PC-3 (cell line): ENCODE data around the gene NARS2. TPM values are rescaled to one million over a fixed set of nuclear protein-coding genes. Genes with fewer than 3 reads are reported as not detected.

ENCODE experiments used
- ATAC-seq: fragments of 200-7000 bp; cut with Tn5 transposase; 2 replicates; pipeline ENCODE4 v1.9.1; 2020; ENCODE audit warnings: mild to moderate bottlenecking, moderate library complexity
- BruUV-seq: library from RNA; stranded (reverse); fragments of 400-500 nt; replicated peaks from 2 replicates; lab custom pipeline; 2021; lab: Mats Ljungman, UMichigan
- CTCF ChIA-PET: fragments of 300-600 bp; sonication (Branson Sonifier 250); formaldehyde crosslinking; loops from one replicate; lab custom pipeline; 2022; ENCODE audit warnings: antibody characterized with exemption; lab: Charles Lee
- POLR2A ChIA-PET: fragments of 300-600 bp; sonication (Branson Sonifier 250); formaldehyde crosslinking; loops from one replicate; lab custom pipeline; 2022; ENCODE audit warnings: antibody characterized with exemption; ENCODE audit not compliant: unreplicated experiment; lab: Charles Lee
- DNase-seq: peaks from one replicate; pipeline ENCODE4 v3.0.0-alpha.2; 2015
- H2AFZ ChIP-seq: fragments of 300-600 bp; sonication (generic); 2 replicates; pipeline ENCODE4 v1.6.0; 2016; ENCODE audit warnings: antibody characterized with exemption, low read length
- H3F3A ChIP-seq: fragments of 300-600 bp; sonication (generic); one replicate; pipeline ENCODE4 v1.6.0; 2017; ENCODE audit warnings: antibody characterized with exemption, low read length, control low read depth, mild to moderate bottlenecking; ENCODE audit not compliant: unreplicated experiment
- H3K27ac ChIP-seq: fragments of 300-600 bp; sonication (generic); 2 replicates; pipeline ENCODE4 v1.5.1; 2016; ENCODE audit warnings: mild to moderate bottlenecking, low read length
- H3K27me3 ChIP-seq: fragments of 300-600 bp; sonication (generic); 2 replicates; pipeline ENCODE4 v1.6.1; 2016; ENCODE audit warnings: low read length, mixed read lengths
- H3K36me3 ChIP-seq: fragments of 300-600 bp; sonication (generic); 2 replicates; pipeline ENCODE4 v1.6.1; 2016; ENCODE audit warnings: low read depth, mixed run types, low read length, mixed read lengths
- H3K4me1 ChIP-seq: fragments of 300-600 bp; sonication (generic); 2 replicates; pipeline ENCODE4 v1.5.1; 2016; ENCODE audit warnings: low read length; ENCODE audit not compliant: insufficient read depth
- H3K4me2 ChIP-seq: fragments of 300-600 bp; sonication (generic); 2 replicates; pipeline ENCODE4 v1.6.0; 2016; ENCODE audit warnings: low read length
- H3K4me3 ChIP-seq: fragments of 300-600 bp; sonication (generic); 2 replicates; pipeline ENCODE4 v1.5.1; 2016; ENCODE audit warnings: mild to moderate bottlenecking, low read length, mixed read lengths
- H3K79me2 ChIP-seq: fragments of 300-600 bp; sonication (generic); 2 replicates; pipeline ENCODE4 v1.6.1; 2017; ENCODE audit warnings: low read length, mixed read lengths
- H3K9ac ChIP-seq: fragments of 300-600 bp; sonication (generic); 2 replicates; pipeline ENCODE4 v1.6.0; 2016; ENCODE audit warnings: mild to moderate bottlenecking, low read length
- H3K9me2 ChIP-seq: fragments of 300-600 bp; sonication (generic); replicated peaks from 2 replicates; pipeline ENCODE4 v1.6.1; 2016; ENCODE audit warnings: mixed run types, low read length, mixed read lengths
- H3K9me3 ChIP-seq: fragments of 300-600 bp; sonication (generic); 2 replicates; pipeline ENCODE4 v1.6.1; 2016; ENCODE audit warnings: low read length, mixed read lengths
- H4K20me1 ChIP-seq: fragments of 300-600 bp; sonication (generic); 2 replicates; pipeline ENCODE4 v1.6.1; 2016; ENCODE audit warnings: low read length, mixed read lengths
- CTCF ChIP-seq: fragments of 300-600 bp; sonication (generic); conservative IDR thresholded peaks from 2 replicates; pipeline ENCODE4 v1.5.1; 2017; ENCODE audit warnings: antibody characterized with exemption, low read depth, mild to moderate bottlenecking, low read length
- EZH2 ChIP-seq: fragments of 300-600 bp; sonication (generic); IDR thresholded peaks from one replicate; pipeline ENCODE4 v1.6.1; 2017; ENCODE audit warnings: antibody characterized with exemption, mild to moderate bottlenecking, low read length; ENCODE audit not compliant: unreplicated experiment
- EZH2phosphoT487 ChIP-seq: fragments of 300-600 bp; sonication (generic); IDR thresholded peaks from 2 replicates; pipeline ENCODE4 v1.6.1; 2018; ENCODE audit warnings: mild to moderate bottlenecking, antibody characterized with exemption, low read length, borderline replicate concordance
- intact Hi-C: fragments of 100-400 bp; cut with micrococcal nuclease; formaldehyde crosslinking; loops from 2 replicates; pipeline ENCODE4 v1.9.0; 2023
- total RNA-seq: library from RNA; depleted of rRNA; stranded (reverse); fragments of >200 nt; gene quantifications from 2 replicates; pipeline ENCODE4 v1.2.3, GENCODE V29; 2014

The NARS2 gene
- total RNA-seq, 1 experiment from 2014 or later = 33.5 TPM

GRCh38 chr11:78532991-78533390 lies 41.7 kb downstream of the NARS2 start:
- TF ChIP-seq EZH2phosphoT487 = no peak
- TF ChIP-seq EZH2 = no peak
- TF ChIP-seq CTCF = no peak
- ChIA-PET POLR2A (no interaction called here), CTCF (no interaction called here)
- Histone ChIP-seq H3K4me2 (no peak overlapping the region), H3K27me3 (no peaks in the 10 kb centered on the region), H3K9me2 (no peaks in the 10 kb centered on the region), H3F3A (no peaks in the 10 kb centered on the region), H2AFZ (no peak overlapping the region), H3K4me1 (no peaks in the 10 kb centered on the region), H3K79me2 (no peaks in the 10 kb centered on the region), H3K27ac (no peak overlapping the region), H3K9me3 (no peaks in the 10 kb centered on the region), H3K4me3 (no peak overlapping the region), H3K9ac (no peak overlapping the region), H4K20me1 (no peaks in the 10 kb centered on the region), H3K36me3 (peaks cover 16% of the 10 kb centered on the region)
- DNase-seq (no peak), ATAC-seq (no peak)
- no TSS peak for BruUV-seq
- intact Hi-C loops = no loop called here

DNA sequence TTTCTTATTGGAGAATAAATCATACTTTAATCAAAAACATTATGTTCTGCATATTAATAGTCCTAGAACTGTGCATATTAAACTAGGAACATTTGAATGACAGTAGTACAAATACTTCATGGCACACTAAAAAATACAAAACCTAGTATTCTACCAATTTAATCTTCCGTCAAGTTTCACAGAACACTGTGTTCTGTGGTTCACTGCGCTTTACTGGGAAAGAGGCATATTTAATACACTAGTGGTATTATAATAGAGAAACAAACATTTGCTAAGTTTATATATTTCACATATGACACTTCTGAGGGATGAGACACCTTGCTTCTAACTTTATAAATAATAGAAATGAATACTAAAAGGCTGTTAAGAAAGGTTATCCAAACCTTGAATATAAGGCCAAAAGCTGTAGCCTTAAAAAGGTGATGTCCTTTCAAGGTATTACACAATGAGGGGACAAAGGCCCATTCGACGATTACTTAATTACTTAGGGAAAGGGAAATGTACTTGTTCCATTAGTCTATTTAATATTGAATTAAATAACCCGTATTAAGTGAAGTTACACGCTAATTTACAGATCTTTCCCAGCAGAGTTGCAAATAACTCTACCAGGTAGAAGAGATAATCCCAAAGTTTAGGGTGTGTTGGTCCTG lies 48.0 kb downstream of the NARS2 start:
- Histone ChIP-seq H3F3A (no peaks in the 10 kb centered on the region), H3K4me1 (no peaks in the 10 kb centered on the region), H3K4me2 (no peak overlapping the region), H3K9ac (no peak overlapping the region), H3K79me2 (no peaks in the 10 kb centered on the region), H3K9me3 (no peaks in the 10 kb centered on the region), H2AFZ (no peak overlapping the region), H3K36me3 (0 out of 2 replicates have a peak, but pooled peaks cover 5% of the 10 kb centered on the region), H4K20me1 (no peaks in the 10 kb centered on the region), H3K27me3 (no peaks in the 10 kb centered on the region), H3K27ac (no peak overlapping the region), H3K9me2 (no peaks in the 10 kb centered on the region), H3K4me3 (no peak overlapping the region)
- BruUV-seq = TSS peak; percentile 8
- ChIA-PET POLR2A (no interaction called here), CTCF (interaction anchor here (0.7 kb wide), 1 partner anchor 38 kb away, joined by 3 read pairs; no protein-coding TSS in a partner anchor)
- ATAC-seq (no peak), DNase-seq (no peak)
- intact Hi-C loops = no loop called here
- TF ChIP-seq EZH2 (no peak), CTCF (no peak), EZH2phosphoT487 (no peak)

GRCh38 chr11:78525720-78526119 lies 48.9 kb downstream of the NARS2 start:
- no TSS peak for BruUV-seq
- intact Hi-C loops = no loop called here
- H3K9me3 ChIP-seq = no peaks in the 10 kb centered on the region

More at GRCh38 chr11:78525720-78526119, 48.9 kb downstream of the NARS2 start:
- Histone ChIP-seq H3K27ac (no peak overlapping the region), H3K27me3 (no peaks in the 10 kb centered on the region), H3F3A (no peaks in the 10 kb centered on the region), H3K79me2 (no peaks in the 10 kb centered on the region), H3K9ac (no peak overlapping the region), H3K9me2 (no peaks in the 10 kb centered on the region), H3K4me1 (no peaks in the 10 kb centered on the region), H3K36me3 (0 out of 2 replicates have a peak, but pooled peaks cover 5% of the 10 kb centered on the region), H2AFZ (no peak overlapping the region), H3K4me2 (no peak overlapping the region), H3K4me3 (no peak overlapping the region), H4K20me1 (no peaks in the 10 kb centered on the region)
- ATAC-seq (no peak), DNase-seq (no peak)
- POLR2A ChIA-PET = no interaction called here
- TF ChIP-seq EZH2 (no peak), EZH2phosphoT487 (no peak), CTCF (no peak)
- CTCF ChIA-PET = interaction anchor here (0.7 kb wide), 1 partner anchor 39 kb away, joined by 3 read pairs; no protein-coding TSS in a partner anchor
